Choroid plexus epithelial cell (primary cell): Measurements from ENCODE around the gene RNU1-3.
A peak's percentile ranks its signal among the peaks of the same experiment; 100 is the strongest.
"Not testable (repeated sequence)": the region's sequence is repeated elsewhere in the genome, so short reads cannot be mapped to it uniquely, and the experiment has no call there.

Source experiments
- DNase-seq: peaks from one replicate; pipeline ENCODE4 v3.0.0-alpha.2; 2010; ENCODE audit warnings: low read depth
- H3K4me3 ChIP-seq: 2 replicates; pipeline ENCODE4 v1.5.1; 2011; ENCODE audit warnings: low read depth, mild to moderate bottlenecking, control low read depth, low read length, moderate library complexity
- TF ChIP-seq, protein P1 (sequence below): conservative IDR thresholded peaks from 2 replicates; pipeline ENCODE4 v1.5.1; 2011; ENCODE audit warnings: low read depth, mild to moderate bottlenecking, control low read depth, inconsistent platforms, low read length, moderate library complexity

RNU1-3 gene

DNA sequence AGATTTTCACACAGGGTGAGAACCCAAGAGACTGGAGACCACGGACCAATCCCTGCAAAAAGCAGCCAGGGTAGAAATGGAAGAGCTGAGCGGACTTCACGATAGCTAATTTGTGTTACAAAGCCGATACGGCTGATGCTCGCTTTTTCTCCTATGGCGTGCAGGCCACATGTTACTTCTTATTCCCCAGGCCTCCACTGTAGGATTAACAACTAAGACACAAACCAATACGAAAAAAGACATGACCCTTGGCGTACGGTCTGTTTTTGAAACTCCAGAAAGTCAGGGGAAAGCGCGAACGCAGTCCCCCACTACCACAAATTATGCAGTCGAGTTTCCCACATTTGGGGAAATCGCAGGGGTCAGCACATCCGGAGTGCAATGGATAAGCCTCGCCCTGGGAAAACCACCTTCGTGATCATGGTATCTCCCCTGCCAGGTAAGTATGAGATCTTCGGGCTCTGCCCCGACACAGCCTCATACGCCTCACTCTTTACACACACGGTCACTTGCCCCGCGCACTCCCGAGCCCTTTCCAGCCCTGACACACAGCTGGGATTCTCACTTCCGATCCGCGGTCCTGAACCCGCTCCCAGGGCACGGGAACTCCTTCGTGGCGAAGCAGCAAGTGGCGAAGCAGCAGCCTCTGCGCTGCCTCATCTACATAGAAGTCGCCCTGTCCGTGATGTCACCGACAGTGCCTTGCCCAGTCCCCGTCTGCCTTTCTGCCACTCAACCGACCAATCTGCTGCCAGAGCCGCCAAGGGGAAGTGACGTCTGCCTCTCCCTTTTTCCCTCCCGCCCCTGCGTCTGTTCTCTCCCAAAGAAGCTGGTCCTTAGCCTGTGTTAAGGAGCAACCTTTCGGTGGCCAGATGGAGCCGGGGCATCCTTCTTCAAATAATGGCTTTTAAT lies at the start of gene RNU1-3:
RNU1-3 (minus strand) TSS at position 447 of the 912 bp plus-strand sequence.
- DNase-seq, H3K4me3 ChIP-seq: not testable (repeated sequence)

GRCh38 chr1:16713480-16713879 lies 46.7 kb upstream of the RNU1-3 start:
- H3K4me3 ChIP-seq, DNase-seq: not testable (repeated sequence)

- not testable (repeated sequence) for H3K4me3 ChIP-seq, DNase-seq
Measured at GRCh38 chr1:16712984-16713383, 46.2 kb upstream of the RNU1-3 start.

GRCh38 chr1:16712582-16712981 lies 45.8 kb upstream of the RNU1-3 start:
- not testable (repeated sequence) for H3K4me3 ChIP-seq
- peak; percentile 32 for DNase-seq

DNA sequence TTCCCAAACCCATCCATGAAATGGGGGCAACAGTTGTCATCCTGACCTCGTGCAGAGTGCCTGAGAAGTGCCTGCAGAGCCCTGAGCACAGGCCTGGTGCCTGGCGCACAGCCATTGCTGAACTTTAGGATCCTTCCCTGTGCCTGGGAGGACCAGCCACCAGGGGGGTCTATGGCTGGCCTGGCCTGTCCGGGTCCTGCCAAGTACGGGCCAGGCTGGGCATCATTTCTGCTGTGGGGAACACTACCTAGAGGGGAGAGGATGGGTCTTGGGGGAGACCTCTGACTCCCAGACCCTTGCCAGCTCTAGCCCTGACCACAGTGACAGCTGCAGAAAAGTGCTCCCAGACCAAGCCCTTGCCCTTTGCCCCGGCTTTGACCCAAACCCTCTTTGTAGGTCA lies 45.4 kb upstream of the RNU1-3 start:
- TF ChIP-seq, protein P1, sequence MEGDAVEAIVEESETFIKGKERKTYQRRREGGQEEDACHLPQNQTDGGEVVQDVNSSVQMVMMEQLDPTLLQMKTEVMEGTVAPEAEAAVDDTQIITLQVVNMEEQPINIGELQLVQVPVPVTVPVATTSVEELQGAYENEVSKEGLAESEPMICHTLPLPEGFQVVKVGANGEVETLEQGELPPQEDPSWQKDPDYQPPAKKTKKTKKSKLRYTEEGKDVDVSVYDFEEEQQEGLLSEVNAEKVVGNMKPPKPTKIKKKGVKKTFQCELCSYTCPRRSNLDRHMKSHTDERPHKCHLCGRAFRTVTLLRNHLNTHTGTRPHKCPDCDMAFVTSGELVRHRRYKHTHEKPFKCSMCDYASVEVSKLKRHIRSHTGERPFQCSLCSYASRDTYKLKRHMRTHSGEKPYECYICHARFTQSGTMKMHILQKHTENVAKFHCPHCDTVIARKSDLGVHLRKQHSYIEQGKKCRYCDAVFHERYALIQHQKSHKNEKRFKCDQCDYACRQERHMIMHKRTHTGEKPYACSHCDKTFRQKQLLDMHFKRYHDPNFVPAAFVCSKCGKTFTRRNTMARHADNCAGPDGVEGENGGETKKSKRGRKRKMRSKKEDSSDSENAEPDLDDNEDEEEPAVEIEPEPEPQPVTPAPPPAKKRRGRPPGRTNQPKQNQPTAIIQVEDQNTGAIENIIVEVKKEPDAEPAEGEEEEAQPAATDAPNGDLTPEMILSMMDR: peak; percentile 3
- DNase-seq, H3K4me3 ChIP-seq: not testable (repeated sequence)

DNA sequence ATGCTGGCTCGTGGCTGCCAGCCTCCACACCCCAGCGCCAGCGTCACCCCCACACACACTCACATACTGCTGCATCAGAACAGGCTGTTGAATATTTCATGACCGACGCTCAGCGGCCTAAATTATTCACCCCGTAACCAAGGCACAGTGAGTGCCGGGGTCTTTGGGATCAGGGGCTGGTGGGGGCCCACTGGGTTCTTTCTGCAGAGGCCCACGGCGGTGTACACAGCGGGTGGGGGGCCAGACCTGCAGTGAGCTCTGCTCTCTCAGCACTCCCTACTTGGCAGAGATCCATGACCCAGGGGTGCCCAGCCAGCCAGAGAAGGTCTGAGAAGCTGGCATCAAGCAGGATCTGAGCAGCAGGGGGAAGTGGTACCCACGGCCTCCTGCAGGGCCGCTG lies 43.9 kb upstream of the RNU1-3 start:
- not testable (repeated sequence) for DNase-seq, H3K4me3 ChIP-seq

- TF ChIP-seq, protein P1: peak; percentile 59
- H3K4me3 ChIP-seq: not testable (repeated sequence)
- DNase-seq: peak; percentile 61
Measured at GRCh38 chr1:16709659-16710087, 42.9 kb upstream of the RNU1-3 start.

- DNase-seq, H3K4me3 ChIP-seq: not testable (repeated sequence)
Measured at GRCh38 chr1:16708704-16709103, 42.0 kb upstream of the RNU1-3 start.

DNA sequence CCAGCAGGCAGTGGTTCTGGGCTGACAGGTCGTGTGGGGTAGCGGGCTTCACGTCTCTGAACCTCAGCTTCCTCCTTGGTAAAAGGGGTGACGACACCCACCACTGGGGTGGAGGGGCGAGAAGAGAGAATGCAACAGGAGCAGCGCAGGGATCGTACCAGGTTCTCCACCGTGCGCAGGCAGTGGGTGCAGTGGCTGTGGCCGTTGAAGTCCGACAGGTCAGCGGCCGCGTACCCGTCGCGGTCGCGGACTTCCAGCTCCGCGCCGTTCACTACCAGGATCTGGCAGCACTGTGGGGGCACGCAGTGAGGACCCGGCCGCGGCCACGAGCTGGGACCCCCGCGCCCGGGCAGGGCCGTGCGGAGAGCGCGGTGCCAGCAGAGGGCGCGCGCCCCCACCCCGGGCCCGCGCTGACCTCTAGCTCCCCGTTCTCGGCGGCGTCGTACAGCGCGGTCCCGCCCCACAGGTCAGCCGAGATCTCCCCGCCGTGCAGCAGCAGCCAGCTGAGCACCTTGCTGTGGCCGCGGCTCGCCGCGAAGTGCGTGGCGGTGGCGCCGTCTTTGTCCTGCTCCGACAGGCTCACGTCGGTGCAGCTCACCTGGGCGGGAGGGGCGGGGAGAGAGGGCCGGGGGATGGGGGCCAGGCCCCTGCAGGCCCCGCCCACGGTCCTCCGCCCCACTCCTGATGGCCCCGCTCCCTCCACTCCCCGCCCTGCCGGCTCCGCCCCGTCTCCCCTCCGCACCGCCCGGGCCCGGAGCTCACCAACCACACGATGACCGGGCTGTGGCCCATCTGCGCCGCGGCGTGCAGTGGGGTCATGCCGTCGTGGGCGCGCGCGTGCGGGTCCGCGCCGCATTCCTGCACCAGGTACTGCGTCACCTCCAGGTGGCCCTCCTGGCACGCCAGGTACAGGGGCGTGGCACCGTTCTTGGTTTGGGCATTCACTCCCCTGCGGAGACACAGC lies 40.7 kb upstream of the RNU1-3 start:
- H3K4me3 ChIP-seq: not testable (repeated sequence)

GRCh38 chr1:16706302-16706701 lies 39.6 kb upstream of the RNU1-3 start:
- not testable (repeated sequence) for DNase-seq, H3K4me3 ChIP-seq

More for the DNA sequence above, 40.7 kb upstream of the RNU1-3 start:
- not testable (repeated sequence) for DNase-seq

- not testable (repeated sequence) for DNase-seq, H3K4me3 ChIP-seq
Measured at GRCh38 chr1:16704502-16705100, 37.9 kb upstream of the RNU1-3 start.

DNA sequence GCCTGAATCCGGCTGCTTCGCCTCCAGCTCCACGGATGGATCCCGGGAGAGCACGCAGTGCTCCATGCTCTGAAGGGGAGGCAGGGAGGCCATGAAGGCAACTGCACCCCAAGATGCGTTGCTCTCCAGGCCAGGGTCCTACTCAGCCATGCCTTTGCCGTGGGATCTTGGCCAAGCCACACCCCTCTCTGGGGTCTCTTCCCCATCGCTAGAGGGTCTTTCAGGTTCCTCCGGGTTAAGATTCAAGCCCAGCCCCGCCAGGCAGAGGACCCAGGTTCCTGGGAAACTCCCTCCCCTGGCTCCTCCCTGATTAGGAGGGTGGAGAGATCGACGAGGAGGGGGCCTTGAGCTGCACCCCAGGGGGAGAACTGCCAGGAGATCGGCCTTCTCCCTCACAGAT lies 37.3 kb upstream of the RNU1-3 start:
- DNase-seq, H3K4me3 ChIP-seq: not testable (repeated sequence)

GRCh38 chr1:16703602-16704001 lies 36.9 kb upstream of the RNU1-3 start:
- not testable (repeated sequence) for DNase-seq, H3K4me3 ChIP-seq

DNA sequence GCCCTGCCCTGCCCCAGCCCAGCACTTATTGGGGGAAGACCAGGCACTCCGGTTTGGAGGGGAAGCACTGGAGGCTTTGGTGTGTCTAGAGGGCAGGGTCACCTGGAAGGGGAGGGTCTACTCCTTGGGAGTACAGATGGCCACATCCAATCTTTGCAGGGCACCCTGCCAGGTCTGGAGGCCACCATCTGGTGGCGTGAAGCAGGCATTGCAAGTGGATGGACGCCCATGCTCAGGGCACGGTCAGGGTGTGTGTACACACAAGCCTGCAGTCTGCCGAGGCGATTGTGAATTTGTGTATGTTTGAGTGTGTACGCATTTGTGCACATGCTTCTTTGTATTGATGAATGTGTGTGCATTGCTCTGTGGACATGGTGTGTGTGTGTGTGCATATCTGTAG lies 36.4 kb upstream of the RNU1-3 start:
- DNase-seq, H3K4me3 ChIP-seq: not testable (repeated sequence)

DNA sequence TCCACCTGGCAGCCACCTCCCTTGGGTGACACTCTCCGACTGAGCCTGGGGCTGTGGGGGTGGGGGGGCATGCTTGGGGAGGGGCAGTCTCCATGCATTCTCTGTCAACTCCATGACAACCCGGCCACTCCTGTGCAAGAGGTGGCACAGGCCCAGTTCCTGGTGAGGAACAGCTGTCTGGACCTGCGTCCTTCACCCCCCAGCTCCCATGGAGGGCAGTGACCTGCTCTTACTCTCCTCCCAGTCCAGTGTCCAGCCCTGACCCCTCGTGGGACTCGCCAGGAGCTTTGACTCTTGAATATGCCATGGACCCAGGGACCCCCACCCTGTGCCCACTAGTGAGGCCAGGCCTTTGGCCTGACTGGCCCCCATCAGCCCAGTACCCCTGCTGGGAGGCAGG lies 35.5 kb upstream of the RNU1-3 start:
- DNase-seq, H3K4me3 ChIP-seq: not testable (repeated sequence)

- H3K4me3 ChIP-seq, DNase-seq: not testable (repeated sequence)
Measured at GRCh38 chr1:16701189-16701588, 34.4 kb upstream of the RNU1-3 start.
